ENCODE results near the gene FOS.
"Not testable (repeated sequence)": the region's sequence is repeated elsewhere in the genome, so short reads cannot be mapped to it uniquely, and the experiment has no call there.

Gene FOS

DNA sequence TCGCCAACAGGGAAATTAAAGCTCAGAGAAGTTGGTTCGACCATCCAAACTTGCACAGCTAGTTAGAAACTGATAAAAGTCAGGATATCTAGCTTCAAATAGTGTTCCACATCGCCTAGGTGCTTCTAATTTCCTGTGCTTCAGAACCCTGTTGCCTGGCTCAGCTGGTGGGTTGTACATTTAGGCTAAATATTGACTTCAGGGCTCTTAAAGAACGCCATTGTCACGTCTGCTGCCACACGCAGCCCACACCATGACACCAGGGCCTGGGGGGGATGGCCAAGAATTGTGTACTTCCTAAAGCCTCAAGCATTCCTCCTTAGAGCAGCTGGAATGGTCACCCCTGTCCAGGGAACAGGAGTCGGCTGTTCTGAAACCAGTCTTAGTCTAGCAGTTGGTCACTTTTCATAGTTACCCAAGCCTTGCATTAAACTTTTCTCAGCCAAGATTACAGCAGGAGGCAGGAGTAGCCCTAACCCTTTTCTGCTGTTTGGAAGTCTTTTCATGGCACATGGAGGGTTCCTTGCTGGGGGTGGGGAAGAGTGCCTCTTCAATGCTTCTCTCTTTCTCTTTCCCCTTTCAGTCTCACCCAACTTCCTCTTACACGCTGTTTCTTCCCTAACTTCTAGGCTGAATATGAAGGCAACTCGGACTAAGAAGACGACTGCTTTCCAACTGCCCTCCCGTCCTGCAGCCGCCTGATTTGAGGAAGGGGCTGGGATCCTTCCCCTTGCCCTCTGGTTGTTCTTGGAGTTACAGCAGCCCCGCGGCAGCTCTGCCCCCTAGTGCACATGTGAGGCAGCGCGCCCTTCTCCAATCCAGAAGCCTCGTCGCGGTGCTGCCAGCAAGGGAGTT lies 17.1 kb downstream of the FOS start:
- peak; percentile 57 for DNase-seq

DNA sequence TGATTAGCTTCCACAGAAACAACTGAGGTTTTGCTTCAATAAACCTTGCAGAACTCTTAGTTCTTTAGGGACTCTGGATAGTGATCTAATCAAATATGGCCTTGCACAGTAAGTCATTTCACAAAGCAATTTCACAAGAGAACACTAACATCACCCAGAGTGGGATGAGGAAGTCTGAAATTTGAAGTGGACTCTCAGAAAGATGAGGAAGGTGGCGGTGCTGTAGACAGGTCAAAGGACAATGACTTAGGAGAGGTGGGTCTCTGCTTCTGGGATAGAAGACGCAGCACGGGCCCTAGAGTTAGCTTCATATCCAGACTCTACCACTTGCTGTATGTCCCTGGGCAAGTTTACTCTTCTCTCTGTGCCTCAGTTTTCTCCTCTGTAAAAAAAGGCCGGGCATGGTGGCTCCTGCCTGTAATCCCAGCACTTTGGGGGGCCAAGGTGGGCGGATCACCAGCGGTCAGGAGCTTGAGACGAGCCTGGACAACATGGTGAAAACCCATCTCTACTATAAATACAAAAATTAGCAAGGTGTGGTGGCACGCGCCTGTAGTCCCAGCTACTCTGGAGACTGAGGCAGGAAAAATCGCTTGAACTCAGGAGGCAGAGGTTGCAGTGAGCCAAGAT lies 18.9 kb downstream of the FOS start:
- no peak for DNase-seq

DNA sequence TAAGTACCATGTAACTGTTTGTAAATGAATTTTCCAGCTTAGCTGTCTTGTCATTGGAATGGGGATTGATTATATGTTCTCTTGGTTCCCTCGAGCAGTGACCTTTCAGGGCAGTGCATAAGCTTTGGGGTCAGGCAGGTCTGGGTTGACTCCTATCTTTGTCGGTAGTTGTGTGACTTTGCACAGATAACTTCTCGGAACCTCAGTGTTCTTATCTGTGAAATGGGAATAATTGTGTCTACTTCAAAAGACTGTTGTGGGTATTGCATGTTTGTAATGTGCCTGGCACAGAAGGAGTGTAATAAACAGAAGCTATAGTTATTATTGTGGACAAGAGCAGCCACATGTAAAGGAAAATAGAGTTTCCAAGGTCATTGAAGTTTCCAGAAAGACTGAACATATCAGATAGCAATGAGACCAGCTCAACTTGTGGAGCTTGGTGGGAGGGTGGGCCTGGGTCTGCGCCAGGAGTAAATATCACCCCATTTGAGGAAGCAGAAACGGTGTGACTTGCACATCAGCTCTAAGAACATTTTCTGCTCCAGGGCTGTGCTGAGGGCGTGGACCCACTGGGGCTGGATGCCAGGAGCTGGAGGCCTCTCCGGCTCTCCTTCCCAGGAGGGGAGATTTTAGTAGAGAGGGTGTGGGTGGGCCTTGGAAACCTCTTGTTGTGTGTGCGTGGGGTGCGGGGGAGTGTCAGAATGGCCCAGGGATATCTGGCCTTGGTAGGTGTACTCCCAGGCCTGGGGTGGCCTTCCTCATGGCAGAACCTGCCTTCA lies 19.7 kb downstream of the FOS start:
- DNase-seq: no peak

DNA sequence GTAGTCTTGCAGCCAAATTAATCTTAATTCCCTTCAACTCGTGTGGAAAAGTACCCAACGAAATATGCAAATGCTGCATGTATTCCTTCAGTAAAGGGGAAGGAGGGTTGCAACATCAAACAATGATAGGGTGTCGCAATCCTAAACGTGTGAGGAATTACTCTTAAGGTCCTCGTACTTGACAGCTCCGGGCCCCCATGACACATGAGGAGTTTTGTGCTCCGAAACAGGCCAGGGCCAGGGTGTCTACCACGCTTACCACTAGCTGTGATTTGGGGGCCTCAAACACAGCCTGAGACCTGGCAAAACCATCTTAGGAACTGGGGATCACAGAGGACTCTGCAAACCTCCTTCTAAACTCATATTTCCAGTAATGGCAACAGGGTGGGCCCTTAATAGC lies 20.4 kb downstream of the FOS start:
- no peak for DNase-seq

DNA sequence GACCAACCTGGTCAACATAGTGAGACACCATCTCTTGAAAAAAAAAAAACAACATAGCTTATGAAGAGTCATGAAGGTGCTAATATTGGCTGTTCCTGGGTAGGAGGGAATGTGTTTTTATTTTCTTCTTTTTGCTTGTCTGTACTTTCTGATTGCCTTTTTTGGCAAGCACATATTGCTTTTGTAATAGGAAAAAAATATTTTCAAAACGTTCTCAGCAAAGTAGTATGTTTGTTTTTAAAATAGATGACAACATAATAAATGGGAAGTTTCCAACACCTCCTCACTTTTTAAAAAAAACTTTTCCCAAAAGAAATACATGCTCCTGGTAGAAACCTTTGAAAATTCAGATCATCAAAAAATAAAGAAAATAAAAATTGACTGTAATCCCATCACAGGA lies 20.9 kb downstream of the FOS start:
- no peak for DNase-seq

DNA sequence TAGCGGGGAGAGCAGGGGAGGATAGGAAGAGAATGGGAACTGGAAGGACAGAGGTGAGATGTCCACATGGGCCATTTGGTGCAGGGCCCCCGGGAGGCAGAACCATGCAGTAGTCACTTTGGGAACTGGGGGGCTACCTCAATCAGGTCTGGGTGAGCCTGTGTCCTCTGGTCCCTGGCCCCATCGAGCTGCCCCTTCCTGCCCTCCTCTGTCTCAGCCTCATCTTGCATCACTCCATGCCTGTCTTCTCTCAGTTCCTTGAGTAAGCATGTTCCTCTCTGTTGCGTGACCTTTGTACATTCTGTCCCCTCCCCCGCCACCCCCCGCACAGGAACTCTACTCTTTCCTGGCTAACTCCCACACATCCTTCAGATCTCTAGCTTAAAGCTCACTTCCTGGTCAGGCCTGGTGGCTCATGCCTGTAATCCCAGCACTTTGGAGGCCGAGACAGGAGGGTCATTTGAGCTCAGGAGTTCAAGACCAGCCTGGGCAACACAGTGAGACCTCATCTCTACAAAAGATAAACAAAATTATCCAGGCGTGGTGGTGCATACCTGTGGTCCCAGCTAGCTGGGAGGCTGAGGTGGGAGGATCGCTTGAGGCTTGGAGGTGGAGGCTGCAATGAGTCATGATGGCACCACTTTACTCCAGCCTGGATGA lies 23.2 kb downstream of the FOS start:
- DNase-seq: no peak

DNA sequence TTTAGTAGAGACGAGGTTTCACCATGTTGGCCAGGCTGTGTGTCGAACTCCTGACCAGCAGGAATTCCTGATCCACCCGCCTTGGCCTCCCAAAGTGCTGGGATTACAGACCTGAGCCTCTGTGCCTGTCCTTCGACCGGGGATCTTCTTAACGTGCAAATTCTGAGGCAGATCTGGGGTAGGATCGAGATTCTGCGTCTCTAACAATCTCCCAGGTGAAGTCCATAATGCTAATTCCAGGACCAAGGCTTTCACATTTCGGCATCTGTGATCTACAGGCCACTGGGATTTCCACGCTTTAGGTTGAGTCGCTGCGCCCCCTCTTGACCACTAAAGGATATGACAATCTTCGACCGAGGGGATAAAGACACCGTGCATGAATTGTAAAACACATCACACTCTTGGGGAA lies 24.8 kb downstream of the FOS start:
- peak; percentile 87 for DNase-seq

DNA sequence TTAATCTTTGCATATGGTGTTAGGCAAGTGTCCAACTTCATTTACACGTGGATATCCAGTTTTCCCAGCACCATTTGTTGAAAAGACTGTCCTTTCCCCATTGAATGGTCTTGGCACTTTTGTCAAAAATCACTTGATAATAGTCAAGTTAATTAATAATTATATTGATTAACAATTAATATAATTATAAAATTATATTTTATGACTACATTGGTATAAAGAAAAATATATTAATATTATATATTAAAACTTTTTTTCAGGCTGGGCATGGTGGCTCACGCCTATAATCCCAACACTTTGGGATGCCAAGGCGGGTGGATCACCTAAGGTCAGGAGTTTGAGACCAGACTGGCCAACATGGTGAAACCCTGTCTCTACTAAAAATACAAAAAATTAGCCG lies 27.8 kb downstream of the FOS start:
- DNase-seq: not testable (repeated sequence)

DNA sequence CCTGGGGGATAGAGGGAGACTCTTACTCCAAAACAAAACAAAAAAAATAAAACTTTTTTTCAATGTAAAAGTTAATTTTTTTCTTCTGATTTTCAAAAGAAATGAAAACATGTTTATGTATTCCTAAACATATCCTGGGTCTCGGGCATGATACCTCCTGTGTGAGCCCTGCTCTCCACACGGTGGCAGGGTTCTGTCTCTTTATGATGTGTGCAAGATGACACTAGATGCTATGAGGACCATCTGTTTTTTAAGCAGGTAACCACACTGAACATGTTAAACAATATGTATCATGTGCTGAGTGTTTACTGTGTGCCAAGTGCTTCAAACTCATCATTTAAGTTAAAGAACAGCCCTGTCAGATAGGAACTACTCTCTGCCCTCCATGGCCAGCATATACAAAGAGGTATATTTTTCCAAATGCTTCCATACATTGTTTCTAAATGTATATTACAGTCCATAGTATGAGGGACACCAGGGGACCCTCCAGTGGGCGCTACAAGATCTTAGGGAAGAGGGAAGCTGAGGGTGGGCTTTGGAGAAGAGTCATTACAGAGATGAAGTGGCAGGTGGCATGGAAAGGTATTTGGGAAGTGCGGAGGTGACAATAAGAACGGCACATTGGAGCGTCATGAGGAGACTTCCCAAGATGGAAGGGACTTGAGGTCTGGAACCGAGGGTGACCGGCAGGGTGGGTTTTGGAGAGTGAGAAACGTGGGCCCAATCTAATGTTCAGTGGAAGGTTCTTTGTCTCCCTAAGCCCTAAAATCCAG lies 28.5 kb downstream of the FOS start:
- peak; percentile 75 for DNase-seq

DNA sequence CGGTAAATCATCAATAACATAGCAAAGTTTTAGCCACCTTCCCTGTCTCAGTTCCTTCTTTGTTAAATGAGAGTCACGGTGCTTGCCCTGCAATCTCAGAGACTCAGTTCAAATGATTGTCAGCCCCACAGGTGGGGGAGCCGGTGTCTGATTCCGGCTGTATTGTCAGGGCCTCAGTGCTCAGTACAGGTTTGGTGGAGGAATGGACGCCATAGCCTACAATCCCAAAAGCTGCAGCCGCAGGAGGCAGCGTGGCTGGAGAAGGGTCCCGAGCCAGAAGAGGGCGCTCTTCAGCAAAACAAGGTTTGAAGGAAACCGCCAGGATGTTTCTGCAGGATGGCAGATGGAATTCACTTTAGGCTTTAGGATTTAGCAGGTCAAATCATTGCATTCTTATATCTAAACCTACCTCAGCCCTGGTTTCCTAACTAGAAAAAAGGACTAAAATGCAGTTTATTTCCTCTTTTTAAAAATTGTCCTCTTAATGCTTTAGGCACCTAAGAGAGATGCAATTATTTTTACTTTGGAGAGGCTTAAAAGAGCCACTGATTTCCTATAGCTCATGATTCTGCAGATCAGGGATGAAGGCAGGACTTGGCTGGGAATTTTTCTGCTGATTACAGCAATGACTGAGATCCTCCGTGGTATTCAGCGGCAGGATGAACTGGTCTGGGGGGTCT lies 29.2 kb downstream of the FOS start:
- peak; percentile 93 for DNase-seq

DNA sequence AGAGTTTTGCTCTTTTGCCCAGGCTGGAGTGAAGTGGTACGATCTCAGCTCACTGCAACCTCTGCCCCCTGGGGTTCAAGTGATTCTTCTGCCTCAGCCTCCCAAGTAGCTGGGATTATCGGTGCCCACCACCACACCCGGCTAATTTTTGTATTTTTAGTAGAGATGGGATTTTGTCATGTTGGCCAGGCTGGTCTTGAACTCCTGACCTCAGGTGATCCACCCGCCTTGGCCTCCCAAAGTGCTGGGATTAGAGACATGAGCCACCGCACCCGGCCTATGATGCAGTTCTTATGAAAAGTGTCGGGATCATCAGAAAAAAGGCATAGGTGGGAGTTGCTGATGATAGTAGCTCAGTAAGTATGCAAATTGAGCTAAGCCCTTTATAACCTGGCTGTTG lies 30.4 kb downstream of the FOS start:
- DNase-seq: not testable (repeated sequence)

DNA sequence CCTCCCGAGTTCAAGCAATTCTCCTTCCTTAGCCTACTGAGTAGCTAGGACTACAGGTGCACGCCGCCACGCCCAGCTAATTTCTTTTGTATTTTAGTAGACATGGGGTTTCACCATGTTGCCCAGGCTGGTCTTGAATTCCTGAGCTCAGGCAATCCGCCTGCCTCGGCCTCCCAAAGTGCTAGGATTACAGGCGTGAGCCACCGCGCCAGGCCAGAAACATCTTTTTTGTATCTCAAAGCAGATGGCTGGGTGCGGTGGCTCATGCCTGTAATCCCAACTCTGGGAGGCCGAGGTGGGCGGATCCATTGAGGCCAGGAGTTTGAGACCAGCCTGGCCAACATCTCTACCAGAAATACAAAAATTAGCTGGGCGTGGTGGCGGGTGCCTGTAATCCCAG lies 30.9 kb downstream of the FOS start:
- not testable (repeated sequence) for DNase-seq

DNA sequence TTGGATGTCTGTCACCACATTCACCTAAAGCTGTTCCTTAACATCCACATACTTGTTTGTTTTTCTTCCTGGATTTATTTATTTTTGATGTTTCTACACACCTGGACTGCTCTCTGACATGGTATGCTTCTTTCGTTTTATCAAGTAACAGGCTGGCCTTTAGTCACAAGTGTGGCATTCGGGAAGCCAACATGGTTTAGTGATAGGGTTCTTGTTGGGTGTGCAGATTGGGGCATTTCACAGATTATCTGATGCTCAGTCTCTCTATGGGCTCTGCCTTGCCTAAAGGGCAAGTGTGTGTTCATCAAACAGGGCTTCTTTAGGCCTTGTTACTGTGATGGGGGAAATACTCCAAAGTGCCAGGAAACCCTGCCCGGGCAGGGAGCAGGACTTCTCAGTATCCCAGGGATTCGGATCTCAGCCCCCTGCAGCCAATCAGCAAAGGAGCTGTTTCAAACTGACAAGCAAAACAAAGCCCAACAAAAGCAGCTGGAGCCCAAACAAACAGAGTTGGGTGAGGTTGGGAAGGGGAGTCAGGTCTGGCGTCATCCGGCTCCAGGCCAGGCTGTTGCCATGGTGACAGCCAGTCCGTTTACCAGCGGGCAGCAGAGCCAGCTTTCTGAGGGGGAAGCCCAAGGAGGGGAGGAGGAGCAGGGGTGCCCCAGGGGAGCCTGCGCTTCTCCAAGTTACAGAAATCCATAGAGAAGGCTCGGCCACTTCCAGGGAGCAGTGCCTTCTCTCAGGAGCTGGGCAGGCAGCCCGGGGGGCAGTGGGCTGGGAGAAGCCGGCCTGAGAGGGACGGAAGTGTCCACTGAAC lies 31.9 kb downstream of the FOS start:
- peak; percentile 82 for DNase-seq

DNA sequence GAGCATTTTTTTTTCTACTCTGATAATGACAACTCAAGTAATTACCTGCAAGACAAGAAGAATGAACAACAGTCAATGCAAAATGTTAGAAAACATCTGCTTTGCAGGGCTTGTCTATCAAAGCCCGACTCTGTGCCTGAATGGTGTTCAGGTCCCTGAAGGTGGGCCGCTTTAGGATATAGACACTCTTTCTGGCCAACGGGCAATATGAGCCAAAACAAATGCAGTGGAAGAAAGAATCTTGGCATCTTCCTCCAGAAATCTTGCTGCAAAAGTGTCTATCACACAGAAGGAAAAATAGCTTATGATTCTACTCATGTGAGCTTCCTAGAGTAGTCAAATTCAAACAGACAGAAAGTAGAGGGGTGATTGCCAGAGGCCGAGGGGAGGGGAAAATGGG lies 32.7 kb downstream of the FOS start:
- no peak for DNase-seq

DNA sequence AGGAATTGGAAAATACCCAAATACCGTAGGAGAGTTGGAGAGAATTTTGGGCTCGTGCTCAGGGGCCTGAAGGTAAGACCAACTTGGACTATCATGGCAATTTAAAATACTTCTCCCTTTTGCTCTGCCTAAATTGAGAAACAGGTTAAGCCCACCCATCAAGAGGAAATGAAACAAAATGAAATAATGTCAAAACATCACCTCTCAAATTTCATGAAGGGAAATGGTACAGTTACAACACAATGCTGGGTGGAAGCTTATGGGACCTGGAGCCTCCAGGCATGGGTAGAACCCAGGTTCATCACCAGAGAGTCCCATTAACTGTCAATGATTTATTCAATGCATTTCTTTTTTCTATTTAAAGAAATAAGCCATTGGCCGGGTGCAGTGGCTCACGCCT lies 33.7 kb downstream of the FOS start:
- no peak for DNase-seq

DNA sequence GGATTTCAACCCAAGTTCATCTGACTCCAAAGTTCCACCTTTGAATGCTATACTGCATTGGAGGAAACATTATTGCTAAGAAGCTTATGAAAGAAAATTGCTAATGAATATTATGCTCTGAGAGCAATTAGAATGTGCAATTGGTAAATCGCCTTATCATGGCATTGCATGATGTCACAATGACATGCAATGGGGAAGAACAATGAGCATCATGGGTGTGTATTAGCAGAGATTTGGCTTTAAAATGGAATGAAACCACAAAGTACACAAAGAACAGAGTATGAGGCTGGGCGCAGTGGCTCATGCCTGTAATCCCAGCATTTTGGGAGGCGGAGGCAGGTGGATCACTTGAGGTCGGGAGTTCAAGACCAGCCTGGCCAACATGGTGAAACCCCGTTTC lies 34.7 kb downstream of the FOS start:
- no peak for DNase-seq

DNA sequence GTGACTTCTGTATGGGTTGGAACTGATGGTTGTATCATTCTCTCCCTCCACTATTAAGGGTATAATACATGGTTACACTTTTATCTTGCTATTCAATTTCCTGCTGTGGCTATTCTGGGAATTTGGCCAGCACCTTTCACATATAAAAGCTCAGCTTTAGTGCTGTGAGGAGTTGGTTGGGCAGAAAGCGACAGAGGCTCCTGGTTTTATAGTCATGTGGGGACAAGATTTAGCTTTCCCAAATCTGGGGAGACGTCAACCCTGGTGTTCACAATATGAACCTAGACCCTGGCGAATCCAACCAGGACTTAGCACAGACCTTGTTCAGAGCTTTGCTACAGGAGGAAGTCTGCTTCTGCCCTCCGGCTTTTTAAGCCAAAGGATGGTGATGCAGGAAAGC lies 36.5 kb downstream of the FOS start:
- peak; percentile 81 for DNase-seq

DNA sequence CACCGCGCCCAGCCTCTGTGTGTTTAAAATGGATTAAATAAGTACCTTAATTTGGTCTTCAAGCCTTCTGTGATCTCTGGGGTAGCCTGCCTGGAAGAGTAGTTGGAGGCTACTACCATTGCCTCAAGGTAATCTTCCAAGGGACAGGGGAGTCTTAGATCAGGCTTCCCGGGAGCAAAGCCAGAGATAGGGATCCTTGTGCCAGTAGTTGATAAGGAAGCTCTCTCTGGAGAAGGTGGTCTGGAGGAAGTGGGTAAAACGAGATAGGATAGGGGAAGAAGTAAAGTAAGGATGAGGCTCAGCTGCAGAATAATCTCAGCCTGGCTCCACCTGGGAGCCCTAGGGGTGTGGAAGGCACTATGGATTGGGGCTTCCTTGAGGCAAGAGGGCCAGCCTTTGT lies 38.5 kb downstream of the FOS start:
- no peak for DNase-seq

DNA sequence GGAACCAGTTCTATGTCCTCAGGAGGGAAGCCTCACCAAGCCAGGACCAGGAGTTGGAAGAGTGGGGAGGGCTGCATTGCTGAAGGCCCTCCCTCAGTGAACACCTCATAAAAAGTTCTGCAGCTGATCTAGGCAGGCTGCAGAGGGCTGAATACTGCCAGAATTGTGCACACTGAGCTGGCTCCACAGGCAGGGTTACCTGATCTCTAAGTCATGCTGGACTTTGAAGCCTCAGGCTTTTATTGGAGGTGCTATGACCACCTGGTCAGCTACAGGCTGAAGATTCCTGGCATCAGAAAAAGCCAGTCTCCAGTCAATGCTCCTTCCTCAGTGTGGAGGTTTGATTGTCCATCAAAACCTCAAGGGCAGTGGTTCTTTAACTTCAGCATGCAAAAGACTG lies 39.7 kb downstream of the FOS start:
- DNase-seq: no peak

DNA sequence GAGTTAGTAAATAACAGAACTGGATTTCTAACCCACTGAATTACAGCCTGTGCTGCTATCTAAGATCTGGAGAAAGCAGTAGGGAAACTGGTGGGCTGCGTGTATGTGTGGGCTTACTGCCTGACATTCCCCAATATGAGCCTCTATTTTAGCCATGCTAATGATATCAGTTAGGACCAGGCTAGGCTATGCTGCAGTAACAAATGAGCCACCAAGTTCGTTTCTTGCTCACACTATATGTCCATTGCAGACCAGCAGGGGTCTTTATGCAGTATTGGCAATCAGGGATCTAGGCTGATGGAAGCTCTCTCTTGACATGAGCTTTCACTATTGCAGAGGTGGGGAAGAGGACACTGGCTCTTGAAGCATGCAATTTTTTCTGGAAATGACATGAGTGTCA lies 40.4 kb downstream of the FOS start:
- no peak for DNase-seq

DNA sequence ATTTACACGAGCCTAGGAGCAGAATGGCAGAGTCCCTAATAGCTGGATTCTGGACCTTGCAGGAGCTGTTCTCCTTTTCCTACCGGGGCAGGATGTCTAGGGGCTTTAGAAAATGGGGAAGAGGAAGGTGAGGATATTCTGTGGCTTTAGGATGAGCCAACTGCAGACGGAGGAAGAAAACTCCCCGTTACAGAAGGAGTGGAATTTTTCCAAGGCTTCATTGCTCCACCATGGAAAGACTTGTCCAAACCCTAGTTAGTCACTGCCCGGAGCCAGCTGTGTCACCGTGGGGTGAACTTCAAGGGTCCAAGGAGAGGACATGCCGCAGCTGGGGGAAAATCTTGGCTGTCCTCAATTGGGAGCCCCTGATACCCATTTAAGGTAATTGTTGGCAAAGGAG lies 41.6 kb downstream of the FOS start:
- DNase-seq: no peak
